Measurements from ENCODE around the gene TEX22.

GRCh38 chr14:105427412-105427811 lies 29.1 kb downstream of the TEX22 start:
- TF ChIP-seq CTCF (IDR thresholded peaks at IDR 0.05): no peak
- no peak for TF ChIP-seq POLR2A (IDR thresholded peaks at IDR 0.05)

Data from lower leg skin (tissue), 3 donors.